OCI-LY1 (cell line): ENCODE data around the gene JPH2.

ENCODE experiments used
- EZH2 ChIP-seq: fragments of 200-600 bp; sonication (generic), shearing (Covaris generic); IDR thresholded peaks from 2 replicates; pipeline ENCODE4 v1.8.0; 2017; ENCODE audit warnings: borderline replicate concordance, mixed run types, mild to moderate bottlenecking, antibody characterized with exemption, low read length, moderate library complexity, mixed read lengths
- TF ChIP-seq, protein P1 (sequence below): fragments of 200-600 bp; sonication (generic), shearing (Covaris generic); IDR thresholded peaks from 2 replicates; pipeline ENCODE4 v1.5.1; 2017; ENCODE audit warnings: mild to moderate bottlenecking, antibody characterized with exemption, low read length, moderate library complexity, mixed read lengths

GRCh38 chr20:44102582-44102981 is 84.4 kb downstream of the JPH2 start:
- TF ChIP-seq, protein P1, sequence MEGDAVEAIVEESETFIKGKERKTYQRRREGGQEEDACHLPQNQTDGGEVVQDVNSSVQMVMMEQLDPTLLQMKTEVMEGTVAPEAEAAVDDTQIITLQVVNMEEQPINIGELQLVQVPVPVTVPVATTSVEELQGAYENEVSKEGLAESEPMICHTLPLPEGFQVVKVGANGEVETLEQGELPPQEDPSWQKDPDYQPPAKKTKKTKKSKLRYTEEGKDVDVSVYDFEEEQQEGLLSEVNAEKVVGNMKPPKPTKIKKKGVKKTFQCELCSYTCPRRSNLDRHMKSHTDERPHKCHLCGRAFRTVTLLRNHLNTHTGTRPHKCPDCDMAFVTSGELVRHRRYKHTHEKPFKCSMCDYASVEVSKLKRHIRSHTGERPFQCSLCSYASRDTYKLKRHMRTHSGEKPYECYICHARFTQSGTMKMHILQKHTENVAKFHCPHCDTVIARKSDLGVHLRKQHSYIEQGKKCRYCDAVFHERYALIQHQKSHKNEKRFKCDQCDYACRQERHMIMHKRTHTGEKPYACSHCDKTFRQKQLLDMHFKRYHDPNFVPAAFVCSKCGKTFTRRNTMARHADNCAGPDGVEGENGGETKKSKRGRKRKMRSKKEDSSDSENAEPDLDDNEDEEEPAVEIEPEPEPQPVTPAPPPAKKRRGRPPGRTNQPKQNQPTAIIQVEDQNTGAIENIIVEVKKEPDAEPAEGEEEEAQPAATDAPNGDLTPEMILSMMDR, result no peak
- TF ChIP-seq EZH2, result no peak
